SH-SY5Y (cell line): Measurements from ENCODE around the gene GRIN3B.

ENCODE experiments used
- GATA2 ChIP-seq: IDR thresholded peaks from 2 replicates; pipeline ENCODE4 v1.6.1; 2011; ENCODE audit warnings: mild to moderate bottlenecking, low read depth, low read length
- GATA3 ChIP-seq: IDR thresholded peaks from 2 replicates; pipeline ENCODE4 v1.6.1; 2011; ENCODE audit warnings: low read depth, mild to moderate bottlenecking, low read length, moderate library complexity

GRIN3B gene

DNA sequence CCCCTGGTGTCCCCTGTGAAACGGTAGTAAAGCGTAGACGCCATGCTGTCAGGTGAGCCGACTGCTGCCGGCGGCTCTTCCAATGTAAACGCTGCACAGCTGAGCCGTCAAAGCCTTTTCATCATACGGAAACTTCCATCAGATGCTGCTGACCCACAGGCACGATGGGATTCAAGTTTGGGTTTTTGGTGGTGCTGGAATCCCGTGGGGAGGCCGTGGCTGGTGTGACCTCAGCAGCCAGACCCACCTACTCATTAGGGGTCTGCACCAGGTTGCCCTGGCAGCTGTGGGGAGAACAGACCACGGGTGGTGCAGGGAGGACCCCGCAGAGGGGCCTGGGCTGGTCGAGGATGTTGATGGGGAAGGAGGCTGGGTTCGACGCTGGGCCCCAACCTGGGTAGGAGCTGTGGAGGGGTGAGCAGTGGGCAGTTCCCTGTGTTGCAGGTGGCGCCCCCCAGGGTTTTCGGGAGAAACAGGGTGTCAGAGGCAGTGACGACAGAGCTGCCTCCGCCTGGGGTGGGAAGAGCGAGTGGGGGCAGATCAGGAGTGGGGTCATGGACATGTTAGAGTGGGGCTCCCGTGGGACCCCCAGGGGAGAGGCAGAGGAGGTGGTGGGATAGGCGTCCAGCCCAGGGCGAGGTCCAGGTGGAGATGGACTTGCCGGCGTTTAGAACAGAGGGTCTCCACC is 6.6 kb downstream of the GRIN3B start:
- TF ChIP-seq GATA3: no peak
- no peak for TF ChIP-seq GATA2

DNA sequence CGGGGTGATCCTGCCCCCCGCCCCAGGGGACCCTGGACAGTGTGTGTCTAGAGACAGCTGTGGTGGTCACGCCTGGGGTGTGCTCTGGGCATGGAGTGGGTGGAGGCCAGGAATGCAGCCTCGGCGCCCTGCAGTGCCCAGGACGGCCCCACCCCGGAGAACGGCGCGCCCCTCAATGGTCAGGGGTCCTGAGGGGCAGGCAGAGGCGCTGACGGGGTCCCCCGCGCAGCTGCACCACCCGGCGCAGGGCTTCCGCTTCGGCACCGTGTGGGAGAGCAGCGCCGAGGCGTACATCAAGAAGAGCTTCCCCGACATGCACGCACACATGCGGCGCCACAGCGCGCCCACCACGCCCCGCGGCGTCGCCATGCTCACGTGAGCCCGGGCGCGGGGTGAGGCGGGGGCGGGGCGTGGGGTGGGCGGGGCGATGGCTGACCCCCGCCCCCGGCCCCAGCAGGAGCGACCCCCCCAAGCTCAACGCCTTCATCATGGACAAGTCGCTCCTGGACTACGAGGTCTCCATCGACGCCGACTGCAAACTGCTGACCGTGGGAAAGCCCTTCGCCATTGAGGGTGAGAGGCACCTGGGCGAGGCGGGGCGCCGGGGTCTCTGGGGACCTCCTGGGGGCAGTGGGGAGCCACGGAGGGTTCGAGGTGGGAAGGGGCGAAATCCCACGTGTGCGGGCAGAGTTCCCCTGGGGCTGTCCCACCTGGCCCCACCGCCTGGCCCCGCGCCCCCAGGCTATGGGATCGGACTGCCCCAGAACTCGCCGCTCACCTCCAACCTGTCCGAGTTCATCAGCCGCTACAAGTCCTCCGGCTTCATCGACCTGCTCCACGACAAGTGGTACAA is 7.4 kb downstream of the GRIN3B start:
- TF ChIP-seq GATA2 (no peak), GATA3 (no peak)

DNA sequence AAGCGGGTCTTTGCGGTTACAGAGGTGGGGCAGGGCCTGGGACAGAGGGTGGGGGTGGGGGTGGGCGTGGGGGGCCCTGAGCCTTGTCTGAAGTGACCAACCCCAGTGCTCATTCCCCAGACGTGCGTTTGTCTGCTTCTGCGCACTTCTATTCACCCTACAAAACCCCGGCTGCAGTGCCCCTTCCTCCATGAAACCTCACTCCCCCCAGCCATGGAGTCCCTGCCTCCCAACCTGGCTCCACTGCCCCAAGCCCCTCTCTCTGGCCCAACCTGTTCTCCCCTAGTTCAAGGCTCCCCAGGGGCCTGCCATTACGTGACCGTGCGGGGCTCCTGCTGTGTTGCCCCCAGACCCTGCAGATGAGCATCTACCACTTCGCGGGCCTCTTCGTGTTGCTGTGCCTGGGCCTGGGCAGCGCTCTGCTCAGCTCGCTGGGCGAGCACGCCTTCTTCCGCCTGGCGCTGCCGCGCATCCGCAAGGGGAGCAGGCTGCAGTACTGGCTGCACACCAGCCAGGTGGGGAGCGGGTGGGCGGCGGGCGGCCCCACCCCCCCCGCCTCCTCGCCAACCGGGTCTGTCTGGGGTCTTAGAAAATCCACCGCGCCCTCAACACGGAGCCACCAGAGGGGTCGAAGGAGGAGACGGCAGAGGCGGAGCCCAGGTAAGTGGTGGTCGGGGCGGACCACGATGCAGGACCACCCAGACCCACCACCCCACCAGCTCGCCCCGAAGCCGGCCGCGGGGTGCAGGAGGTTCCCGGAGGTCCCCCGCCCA is 8.2 kb downstream of the GRIN3B start:
- TF ChIP-seq GATA3 (no peak), GATA2 (no peak)

DNA sequence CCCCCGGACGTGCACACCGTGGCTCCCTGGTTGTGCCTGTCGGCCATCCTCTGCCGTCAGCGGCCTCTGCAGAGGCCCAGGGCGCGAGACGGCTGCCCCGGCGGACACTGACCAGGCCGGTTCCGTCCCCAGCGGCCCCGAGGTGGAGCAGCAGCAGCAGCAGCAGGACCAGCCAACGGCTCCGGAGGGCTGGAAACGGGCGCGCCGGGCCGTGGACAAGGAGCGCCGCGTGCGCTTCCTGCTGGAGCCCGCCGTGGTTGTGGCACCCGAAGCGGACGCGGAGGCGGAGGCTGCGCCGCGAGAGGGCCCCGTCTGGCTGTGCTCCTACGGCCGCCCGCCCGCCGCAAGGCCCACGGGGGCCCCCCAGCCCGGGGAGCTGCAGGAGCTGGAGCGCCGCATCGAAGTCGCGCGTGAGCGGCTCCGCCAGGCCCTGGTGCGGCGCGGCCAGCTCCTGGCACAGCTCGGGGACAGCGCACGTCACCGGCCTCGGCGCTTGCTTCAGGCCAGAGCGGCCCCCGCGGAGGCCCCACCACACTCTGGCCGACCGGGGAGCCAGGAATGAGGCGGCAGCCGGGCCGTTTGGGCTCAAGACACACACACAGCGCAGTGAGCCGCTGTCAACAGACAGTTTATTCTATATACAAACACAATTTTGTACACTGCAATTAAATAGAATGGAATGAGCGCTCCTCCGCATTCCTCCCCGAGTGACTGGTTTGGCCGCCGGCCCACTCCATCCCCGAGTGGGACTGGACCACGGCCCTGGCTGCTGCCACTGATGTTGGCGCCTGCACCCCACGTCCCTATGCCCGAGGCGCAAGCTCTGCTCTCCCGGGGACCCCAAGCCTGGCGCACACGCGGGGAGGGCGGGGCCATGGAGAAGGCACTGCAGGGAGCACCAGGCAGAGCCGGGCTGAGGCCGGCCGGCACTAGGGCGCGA is 9.1 kb downstream of the GRIN3B start:
- TF ChIP-seq GATA2: no peak
- no peak for TF ChIP-seq GATA3

DNA sequence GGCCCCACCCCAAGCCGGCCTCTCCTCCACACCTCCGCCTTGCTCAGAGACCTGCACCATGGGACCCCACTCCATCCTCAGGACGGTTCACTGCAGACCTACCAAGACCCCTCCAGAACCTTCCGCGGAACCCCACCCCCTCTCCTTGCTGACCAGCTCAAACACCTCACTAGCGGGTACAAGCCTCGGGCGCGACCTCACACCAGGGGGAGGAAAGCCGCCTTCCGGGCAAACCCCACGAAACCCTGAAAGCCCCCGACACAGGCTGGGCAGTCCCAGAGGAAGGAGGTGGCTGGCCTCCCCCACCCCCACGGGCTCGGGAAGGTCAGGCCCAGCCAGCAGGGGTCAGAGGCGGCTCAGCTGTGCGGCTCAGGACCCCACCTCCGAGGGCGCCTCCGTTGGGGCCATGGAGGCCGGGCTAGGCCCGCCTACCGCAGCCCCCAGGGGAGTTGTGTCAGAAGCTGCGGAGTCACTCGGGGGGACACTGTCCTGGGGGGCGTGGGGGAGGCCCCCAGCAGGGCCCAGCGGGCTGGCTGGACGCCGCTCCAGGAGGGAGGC is 9.8 kb downstream of the GRIN3B start:
- TF ChIP-seq GATA2: no peak
- no peak for TF ChIP-seq GATA3

DNA sequence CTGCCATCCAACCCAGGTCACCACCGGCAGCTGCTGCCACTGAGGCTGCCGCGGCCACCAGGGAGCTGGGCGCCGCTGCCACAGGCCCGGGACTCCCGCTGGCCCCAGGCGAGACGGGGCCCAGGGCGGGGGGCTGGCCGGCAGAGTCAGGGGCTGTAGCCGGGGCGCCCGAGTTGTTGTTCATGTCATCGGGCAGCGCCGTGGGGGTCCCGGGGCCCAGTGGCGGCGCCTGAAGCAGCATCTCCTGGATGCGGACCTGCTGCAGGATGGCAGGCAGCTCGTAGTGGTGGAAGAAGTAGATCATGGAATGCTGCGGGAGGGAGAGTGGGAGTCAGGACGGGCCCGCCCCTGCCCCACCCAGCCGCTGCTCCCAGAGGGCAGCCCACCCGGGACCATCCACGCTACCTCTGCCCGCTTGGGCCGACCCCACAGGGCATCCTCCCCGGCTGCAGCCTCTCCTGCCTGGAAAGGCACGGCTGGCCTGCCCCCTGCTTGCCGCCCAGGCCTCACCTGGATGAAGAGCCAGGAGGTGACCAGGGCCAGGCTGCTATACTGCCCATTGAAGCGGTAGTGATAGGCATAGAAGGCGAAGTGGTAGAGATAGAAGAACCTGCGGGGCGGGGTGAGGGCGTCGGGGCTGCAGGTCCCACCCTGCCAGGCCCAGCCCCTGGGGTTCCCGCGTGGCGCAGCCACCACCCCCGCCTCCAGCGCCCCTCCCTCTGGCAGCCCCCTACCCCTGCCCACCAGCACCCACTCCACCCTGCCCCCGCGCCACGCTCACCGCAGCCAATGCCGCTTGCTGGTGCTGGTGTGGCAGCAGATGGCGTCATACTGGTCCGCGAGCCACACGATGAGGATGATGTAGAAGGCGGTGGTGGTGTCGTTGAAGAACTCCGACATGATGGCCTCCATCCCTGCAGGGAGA is 10.6 kb downstream of the GRIN3B start:
- no peak for TF ChIP-seq GATA3

DNA sequence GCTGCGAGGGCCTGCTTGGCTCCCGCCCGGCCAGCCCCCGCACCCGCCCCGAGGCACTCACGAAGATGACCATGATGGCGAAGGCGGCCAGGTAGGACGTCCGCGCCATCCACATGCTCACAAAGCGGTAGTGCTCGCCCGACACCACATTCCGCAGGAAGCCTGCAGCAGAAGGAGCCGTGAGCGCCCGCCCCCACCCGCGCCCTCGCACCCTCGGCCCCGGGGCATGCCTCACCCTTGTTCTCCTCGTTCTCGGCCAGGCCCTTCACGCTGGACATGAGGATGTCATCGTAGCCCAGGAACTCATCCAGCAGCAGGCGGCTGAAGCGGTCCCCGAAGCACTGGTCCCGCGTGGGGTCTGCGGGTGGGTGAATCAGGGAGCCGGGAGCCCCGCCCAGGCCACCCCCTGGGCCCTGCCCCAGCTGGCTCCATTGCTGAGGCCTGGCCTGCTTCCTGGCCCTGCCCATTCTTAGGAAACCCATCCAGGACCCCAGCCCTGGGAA is 11.7 kb downstream of the GRIN3B start:
- TF ChIP-seq GATA3: no peak
- no peak for TF ChIP-seq GATA2

DNA sequence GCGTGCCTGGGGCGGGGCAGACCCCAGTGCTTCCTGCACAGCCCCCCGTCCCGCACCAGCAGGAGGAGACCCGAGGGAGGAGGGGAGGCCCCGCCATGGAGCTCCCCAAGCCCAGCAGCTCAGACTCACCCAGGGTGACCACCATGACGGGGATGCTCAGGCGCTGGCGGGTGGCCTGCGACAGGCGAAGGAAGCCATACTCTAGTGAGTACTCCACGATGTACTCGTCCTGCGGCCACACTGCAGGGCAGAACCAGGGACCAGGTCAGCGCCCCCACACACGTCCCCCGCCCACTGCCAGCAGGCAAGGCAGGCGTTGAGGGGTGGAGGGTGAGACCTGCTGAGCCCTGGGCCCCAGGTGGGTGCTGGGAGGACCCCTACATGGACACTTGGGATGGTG is 12.1 kb downstream of the GRIN3B start:
- TF ChIP-seq GATA3 (no peak), GATA2 (no peak)

DNA sequence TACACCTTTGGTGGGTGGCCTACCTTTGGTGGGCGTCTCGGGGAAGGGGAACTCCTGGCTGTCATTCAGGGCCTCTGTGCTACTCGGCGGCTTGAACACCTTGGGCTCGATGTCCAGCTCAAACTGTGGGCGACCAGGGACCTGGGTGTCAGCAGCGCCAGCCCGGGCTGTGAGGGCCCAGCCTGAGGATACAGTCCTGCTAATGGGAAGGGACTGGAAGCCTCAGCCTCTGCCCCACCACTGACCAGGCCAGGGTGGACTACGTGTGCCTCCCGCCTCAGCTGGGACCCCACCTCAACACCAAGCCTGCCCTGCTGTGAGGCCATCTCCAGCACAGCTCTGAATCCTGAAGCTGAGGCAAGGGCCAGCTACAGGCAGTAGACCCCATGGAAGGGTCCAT is 13.0 kb downstream of the GRIN3B start:
- no peak for TF ChIP-seq GATA3

DNA sequence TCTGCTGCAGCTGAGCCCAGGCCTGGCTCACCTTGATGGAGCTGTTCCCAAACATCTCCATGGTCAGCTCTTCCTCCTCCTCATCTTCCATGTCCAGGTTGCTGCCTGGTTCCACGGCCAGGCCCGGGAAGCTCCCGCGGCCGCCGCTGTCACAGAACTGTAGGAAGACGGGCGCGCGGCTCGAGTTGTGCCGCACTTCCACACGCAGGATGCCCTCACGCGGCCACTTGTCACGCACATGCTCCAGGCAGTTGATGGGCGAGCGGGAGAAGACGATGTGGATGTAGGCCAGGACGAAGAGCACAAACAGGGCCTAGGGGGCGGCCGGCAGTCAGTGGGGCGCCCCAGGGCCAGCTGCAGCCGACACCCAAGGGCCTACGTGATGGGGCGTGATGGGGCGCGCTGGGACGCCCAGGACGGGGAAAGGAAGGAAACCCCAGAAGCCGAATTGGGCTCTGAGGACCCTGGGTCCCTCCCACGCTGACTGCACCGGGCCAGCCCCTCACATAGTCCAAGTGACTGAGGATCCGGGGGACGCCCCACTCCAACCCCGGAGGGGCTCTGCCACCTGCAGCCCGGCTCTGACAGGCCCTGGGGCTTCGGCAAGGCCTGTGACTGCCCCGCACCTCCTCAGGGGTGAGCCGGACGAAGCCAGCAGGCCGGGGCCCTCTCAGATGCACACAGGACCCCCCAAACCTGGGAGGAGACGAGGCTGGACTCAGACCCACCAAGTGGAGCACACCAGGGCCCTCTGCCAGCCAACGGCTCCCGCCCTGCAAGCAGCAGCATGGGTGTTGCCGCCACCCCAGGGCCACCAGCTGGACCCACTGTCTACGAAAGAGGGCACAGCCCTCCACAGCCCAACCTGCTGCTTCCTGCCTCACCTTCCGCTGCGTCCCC is 14.2 kb downstream of the GRIN3B start:
- TF ChIP-seq GATA2 (no peak), GATA3 (no peak)

DNA sequence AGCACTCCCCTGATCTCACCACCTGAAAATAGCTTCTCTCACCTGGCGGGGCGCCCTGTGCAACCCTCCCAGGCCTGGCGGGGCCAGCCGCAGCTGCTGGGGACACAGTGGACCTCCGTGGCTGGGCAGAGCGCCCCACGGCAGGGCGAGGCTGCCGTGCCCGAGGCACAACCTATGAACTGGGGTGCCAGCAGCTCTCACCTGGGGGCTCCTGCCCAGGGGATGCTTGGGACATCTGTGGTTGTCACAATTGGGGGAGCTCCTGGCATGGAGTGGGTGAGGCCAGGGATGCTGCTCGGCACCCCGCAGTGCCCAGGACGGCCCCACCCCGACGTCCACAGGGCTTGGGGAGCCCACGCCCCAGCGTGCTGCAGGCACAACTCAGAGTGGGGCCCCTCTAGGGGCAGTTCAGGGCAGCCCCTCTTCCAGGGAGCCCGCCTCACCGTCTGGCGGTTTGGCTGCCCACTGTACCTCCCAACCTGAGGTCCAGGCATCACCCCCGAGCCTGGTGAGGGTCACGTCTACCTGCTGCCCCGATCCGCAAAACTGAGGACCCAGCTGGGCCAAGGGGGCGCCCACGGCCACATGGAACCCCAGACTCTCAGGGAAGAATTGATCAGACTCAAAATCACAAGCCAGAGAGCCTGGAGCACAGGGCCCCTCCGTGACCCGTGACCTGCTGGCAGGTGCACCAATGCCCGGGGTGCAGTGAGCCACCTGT is 15.0 kb downstream of the GRIN3B start:
- TF ChIP-seq GATA2 (no peak), GATA3 (no peak)
